NCI-H524 treated with DMSO at 0.1 percent for 48 hours (cell line): Measurements from ENCODE around the gene KRTAP9-9.
"Not testable (repeated sequence)": the region's sequence is repeated elsewhere in the genome, so short reads cannot be mapped to it uniquely, and the experiment has no call there.

Experiments used
- DNase-seq: peaks from one replicate; lab custom pipeline; 2025; lab: John Stamatoyannopoulos, UW

Gene KRTAP9-9

DNA sequence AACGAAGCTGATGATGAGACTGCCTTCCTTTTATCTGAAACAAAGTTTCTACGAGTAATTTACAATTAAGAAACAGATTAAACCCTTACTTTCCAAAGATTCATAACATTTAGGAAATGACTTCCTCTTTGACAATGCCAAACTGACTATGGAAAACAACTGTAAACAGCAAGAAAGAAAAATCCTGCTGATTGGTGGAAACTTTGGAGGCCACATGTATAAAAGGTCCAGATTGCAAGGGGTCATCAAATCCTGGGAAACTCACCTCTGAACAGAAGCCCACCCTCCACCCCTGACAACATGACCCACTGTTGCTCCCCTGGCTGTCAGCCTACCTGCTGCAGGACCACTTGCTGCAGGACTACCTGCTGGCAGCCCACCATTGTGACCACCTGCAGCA is 9.9 kb downstream of the KRTAP9-9 start, which contains the start of gene KRTAP9-6:
KRTAP9-6 (plus strand) TSS at position 301 of the 400 bp plus-strand sequence; CDS start at position 301, 0 bp downstream.
- no peak for DNase-seq

DNA sequence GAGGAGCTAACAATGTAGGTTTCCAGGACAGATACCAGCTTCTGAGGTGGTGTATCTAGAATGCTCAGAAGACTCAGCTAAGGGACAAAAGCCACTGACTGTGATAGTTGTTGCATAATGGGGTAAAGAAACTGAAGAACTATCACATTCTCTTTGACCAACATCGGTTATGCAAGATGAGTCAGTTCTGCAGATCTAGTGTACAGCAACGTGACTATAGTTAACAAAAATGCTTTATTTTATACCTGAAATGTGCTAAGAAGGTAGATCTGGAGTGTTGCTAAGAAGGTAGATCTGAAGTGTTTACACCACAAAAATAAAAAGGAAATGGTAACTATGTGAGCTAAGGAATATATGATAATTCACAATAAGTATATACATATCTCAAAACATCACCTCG is 12.5 kb downstream of the KRTAP9-9 start:
- no peak for DNase-seq

DNA sequence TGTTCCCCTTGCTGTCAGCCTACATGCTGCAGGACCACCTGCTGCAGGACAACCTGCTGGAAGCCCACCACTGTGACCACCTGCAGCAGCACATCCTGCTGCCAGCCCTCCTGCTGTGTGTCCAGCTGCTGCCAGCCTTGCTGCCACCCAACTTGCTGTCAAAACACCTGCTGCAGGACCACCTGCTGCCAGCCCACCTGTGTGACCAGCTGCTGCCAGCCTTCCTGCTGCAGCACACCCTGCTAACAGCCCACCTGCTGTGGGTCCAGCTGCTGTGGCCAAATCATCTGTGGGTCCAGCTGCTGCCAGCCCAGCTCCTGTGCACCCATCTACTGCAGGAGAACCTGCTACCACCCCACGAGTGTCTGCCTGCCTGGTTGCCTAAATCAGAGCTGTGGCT is 16.1 kb downstream of the KRTAP9-9 start:
- not testable (repeated sequence) for DNase-seq

DNA sequence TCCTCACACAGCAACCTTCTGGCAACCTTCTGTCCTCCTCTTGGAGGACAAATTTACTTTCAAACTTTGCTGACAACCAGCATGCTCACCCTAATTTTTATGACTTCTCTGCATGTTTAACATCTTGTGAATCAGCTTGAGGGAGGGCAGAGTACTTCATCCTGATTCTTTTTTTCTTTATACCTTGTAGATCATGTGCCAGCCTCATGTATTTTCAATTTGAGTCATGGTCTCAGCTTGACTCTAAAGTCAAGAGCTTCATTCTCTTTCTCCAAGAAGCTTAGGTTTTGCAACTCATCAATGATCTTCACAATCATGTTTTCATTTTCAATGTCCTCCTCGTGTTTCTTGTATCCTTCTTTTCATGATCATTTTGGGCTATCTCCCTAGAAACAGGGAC is 16.7 kb downstream of the KRTAP9-9 start:
- DNase-seq, result no peak

DNA sequence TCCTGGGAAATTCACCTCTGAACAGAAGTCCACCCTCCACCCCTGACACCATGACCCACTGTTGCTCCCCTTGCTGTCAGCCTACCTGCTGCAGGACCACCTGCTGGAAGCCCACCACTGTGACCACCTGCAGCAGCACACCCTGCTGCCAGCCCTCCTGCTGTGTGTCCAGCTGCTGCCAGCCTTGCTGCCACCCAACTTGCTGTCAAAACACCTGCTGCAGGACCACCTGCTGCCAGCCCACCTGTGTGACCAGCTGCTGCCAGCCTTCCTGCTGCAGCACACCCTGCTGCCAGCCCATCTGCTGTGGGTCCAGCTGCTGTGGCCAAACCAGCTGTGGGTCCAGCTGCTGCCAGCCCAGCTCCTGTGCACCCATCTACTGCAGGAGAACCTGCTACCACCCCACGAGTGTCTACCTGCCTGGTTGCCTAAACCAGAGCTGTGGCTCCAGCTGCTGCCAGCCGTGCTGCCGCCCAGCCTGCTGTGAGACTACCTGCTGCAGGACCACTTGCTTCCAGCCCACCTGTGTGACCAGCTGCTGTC is 20.5 kb downstream of the KRTAP9-9 start, which contains the start of gene KRTAP9-7:
KRTAP9-7 (plus strand) TSS at position 51 of the 543 bp plus-strand sequence; CDS start at position 51, 0 bp downstream.
- DNase-seq, result not testable (repeated sequence)

DNA sequence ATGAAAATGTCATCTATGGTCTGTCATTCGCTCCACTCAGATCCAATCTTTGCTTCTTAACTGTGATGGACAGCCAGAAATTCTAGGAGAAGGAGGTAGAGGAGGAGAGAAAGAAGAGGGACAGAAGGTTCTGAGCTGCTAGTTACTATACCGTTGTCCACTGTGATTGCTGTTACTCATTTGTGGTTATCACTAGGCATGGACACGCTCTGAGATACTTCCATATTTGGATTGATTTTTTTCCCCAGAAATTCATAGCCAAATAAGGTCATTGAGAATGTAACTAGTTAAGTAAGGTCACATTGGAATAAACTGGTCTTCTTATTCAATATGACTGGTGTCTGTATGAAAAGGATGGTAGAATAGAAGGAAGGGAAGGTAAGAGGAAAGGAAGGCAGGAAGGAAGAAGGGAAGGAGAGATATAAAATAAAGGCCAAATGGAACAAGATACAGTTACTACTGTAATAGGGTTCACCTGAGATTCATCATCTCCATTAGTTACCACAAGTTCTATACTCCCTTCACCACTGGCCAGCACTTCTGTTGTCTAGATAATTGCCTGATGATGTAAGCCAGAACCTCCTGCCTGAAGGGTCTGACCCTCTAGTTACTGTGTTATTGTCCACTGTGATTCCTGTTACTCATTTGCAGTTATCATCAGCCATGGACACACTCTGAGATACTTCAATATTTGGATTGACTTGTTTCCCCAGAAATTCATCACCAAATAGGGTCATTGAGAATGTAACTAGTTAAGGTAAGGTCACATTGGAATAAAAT is 23.2 kb downstream of the KRTAP9-9 start:
- no peak for DNase-seq

DNA sequence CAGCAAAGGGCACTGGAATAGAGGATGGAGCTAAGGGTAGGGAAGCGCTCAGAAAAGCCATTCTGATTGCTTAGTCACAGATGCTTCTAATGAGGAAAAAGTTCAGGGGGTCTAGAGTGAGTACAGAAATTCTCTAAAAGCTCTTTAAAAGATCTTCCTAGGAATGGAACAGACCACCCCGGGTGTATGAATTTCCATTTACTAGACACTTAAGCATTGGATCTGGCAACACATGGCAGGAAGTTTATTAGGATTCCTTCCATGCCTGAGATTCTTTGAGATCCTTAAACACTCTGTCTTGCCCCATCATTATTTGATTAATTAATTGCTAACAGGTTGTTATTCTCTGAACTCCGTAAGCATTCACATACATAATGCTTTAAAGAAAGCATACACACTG is 28.9 kb downstream of the KRTAP9-9 start:
- no peak for DNase-seq

DNA sequence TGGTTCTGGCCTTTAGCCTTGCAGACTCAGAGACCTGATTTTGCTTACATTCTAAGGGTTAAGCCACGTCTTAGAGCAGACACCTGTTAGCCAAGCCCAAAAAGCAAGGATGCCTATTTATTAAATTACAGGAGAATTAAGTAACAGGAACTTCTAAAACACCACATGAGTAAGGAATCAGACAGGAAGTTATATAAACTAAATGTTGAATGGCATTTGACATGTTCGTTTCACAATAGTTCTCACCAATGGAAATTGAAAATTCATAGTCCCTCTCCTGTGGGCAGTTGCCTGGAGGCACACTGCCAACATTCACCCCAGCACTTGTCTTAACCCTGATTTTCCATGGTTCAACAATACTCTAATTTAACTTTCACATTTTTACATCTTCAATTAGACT is 29.4 kb downstream of the KRTAP9-9 start:
- DNase-seq, result no peak

DNA sequence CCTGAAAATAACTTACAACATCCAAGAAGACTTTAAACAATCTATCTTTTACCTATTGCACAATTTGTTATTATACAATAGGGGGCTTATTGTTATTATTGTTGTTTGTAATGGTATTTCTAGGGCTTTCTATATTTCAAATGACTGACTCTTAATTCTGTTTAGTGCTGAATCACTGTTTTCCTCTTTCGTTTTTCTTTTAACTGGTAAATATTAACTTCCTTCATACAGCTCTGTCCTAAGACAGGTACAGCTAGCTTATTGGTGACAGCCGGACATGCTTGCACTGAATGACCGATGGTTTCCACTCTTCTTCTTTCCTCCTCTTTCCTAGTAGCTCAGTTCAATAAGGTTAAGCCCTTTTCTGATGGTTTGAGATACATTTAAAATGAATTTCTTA is 31.9 kb downstream of the KRTAP9-9 start:
- DNase-seq, result no peak

DNA sequence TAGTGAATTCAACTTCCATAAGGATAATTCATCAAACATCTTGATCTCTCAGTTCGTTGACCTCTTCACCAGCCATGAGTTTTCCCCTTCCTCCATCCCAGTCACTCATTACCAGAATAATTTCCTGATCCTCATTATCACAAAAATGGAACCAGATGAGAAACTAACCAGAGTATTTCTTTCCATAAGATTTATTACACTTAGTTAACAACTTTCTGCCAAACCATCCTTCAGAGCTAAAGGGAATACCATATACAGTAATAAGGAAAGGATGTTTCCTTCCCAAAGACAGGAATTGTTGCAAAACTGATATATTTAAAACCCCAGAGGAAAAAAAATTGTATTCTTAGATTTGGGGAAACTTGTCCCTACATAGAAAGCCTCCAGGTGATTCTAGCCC is 38.8 kb downstream of the KRTAP9-9 start:
- no peak for DNase-seq

DNA sequence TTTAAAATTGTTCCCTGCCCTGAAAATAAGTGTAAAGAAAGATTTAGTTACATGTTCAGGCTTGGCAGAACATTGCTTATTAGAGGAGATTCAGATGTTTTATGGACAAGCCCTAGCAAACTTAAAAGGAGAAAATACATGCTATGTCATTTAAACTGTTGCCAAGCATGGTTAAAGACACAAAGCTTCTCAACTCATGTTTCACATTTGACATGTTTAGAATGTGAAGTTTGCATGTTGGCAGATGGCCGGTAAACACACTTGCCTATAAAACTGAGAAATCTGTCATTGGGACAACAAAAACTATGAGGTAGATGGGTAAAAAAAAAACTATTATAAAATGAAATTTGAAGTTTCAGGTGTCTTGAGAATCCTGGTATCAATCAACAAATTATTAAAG is 41.7 kb downstream of the KRTAP9-9 start:
- DNase-seq, result no peak

DNA sequence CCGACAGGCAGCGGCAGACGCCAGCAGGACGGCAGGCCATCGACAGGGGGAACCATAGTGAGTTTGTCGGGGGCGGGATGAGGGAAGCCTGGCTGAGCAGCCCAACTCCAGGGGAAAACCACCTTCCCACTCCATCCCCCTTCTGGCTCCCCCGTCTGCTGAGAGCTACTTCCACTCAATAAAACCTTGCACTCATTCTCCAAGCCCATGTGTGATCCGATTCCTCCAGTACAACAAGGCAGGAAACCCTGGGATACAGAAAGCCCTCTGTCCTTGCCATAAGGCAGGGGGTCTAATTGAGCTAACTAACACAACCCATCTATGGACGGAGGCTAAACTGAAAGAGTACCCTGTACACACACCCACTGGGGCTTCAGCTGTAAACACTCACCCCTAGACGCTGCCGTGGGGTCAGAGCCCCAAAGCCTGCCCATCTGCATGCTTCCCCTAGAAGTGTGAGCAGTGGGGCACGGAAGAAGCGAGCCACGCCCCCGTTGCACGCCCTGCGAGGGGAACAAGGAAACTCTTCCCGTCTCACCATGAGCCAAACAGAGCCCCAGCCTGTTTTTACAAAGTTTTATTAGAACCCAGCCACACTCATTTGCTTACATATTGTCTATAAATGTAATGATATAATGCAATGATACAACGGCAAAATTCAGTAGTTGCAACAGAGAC is 43.4 kb downstream of the KRTAP9-9 start:
- DNase-seq, result no peak

DNA sequence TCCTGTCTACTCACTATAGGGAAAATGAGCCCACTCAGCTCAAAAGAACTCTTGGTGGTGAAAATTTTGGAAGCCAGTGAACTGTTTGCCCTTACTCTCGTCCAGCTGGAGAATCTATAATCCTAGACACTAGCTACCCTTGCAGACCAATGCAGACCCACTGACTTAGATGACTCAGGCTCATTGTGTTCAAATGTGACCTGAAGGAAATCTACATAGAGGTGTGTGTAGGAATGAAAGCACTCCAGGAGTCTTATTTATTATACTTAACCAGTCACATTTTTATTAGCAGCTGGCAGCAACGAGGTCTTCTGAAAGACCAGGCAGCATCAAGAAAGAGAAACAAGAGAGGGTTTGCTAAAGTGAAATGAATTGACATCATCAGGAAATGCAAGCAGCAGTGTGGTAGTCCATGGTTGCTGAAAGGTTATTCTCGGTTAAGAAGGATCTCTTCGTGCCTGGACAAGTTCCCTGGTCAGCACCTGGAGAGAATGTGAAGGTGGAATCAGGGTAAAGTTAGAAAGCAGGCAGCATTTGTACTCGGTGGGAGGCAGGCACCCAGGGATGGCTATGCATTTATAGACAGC is 46.1 kb downstream of the KRTAP9-9 start:
- no peak for DNase-seq

DNA sequence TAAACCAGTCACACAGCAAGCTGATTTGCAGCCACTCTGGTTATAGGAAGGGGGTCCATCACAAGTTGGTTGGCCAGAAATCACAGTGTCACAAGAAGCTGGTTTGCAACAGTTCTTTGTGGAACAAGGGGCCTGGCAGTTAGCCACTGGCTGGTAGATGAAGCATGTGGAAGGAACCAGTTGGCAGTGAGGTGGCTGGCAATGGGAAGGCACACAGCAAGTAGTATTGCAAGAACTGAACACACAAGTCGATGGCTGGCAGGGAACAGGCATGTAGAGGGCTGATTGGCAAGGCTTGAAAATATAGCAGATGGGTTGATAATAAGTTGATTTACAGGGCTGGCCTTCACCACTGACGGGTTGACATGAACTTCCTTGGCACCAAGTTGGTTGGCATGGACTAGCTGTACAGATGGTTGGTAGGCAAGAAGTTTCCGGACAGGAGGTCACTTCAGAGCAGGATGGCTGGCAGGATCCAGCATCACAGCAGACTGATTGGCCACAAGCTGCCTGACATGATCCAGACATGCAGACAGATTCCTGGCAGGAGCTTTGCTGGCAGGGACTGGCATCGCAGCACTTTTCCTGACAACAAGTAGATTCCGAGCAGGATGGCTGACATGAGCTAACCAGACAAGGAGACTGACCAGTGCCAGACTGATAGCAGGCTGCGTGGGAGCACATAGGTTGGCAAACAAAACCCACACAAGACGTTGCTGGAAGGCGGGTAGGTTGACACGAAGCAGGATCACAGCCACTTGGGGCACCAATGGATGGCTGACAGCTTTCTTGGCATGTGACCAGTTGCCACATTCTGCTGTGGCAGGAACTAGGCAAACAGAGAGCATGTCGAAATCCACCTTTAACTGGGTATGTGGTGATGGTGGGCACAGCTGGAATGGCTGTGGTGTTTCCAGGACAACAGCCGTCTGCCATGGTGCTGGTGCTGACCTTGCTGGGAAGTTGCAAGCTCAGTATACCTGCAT is 47.0 kb downstream of the KRTAP9-9 start, which contains the start of gene KRTAP29-1:
KRTAP29-1 (minus strand) TSS at position 936 of the 986 bp plus-strand sequence; CDS start at position 936, 0 bp downstream.
- DNase-seq, result no peak

DNA sequence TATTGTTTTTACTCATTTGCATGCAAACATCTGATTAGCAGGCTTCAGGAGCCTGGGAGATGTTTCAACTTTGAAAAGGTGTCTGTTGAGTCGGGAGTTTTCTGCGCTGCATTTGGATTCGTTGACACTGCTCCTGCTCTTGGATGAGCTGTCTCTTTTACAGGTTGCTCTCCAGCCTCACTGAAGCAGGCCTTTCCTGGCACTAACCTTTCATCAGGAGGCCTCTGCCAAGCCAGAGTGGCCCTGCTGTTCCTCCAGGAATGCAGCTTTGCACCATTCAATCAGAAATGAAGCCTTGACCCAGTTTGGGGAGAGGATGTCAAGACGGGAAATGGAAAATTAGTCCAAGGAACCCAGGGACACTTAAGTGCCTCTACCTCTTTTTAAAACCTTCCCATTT is 47.8 kb downstream of the KRTAP9-9 start:
- no peak for DNase-seq

DNA sequence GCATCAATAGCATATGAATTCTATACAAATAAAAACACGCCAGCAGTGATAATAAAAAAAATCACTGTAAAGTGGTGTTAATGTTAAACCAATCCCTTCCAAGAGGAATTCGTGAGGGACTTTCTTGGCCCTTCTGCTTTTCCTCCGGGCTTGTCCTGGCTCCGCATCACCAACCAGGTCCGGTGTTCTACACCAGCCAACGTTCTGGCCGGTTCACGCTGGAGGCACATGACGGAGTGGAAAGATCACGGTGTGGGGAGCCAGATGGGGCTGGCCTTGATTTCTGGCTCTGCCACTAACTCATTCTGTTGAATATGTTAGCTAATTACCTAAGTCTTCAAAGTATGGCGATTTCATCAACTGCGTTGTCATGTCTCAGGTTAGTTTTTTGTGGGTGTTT is 48.9 kb downstream of the KRTAP9-9 start:
- DNase-seq, result no peak
